Type B pancreatic cell (in vitro differentiated cells): ENCODE data around the gene AMIGO2. TPM values are rescaled to one million over a fixed set of nuclear protein-coding genes. Genes with fewer than 3 reads are reported as not detected.
"Not testable (repeated sequence)": the region's sequence is repeated elsewhere in the genome, so short reads cannot be mapped to it uniquely, and the experiment has no call there.

Experiments used
- DNase-seq: peaks from one replicate; pipeline ENCODE4 v3.0.0; 2021; ENCODE audit warnings: mixed read lengths; ENCODE audit not compliant: unreplicated experiment; ENCODE audit errors: extremely low spot score
- H3K27ac Mint-ChIP-seq: 2 replicates; pipeline ENCODE4 v1.8.0; 2021; ENCODE audit warnings: mild to moderate bottlenecking, mixed read lengths
- H3K27me3 Mint-ChIP-seq: 2 replicates; pipeline ENCODE4 v1.8.0; 2021; ENCODE audit warnings: mixed read lengths
- H3K36me3 Mint-ChIP-seq: 2 replicates; pipeline ENCODE4 v1.8.0; 2021; ENCODE audit warnings: mixed read lengths
- H3K4me1 Mint-ChIP-seq: one replicate; pipeline ENCODE4 v1.8.0; 2021; ENCODE audit warnings: mixed read lengths; ENCODE audit not compliant: unreplicated experiment
- H3K4me3 Mint-ChIP-seq: 2 replicates; pipeline ENCODE4 v1.8.0; 2021; ENCODE audit warnings: mild to moderate bottlenecking, mixed read lengths
- H3K9me3 Mint-ChIP-seq: 2 replicates; pipeline ENCODE4 v1.8.0; 2021; ENCODE audit warnings: mixed read lengths
- total RNA-seq: library from RNA; stranded (reverse); gene quantifications from 2 replicates; pipeline ENCODE4 v1.2.1, GENCODE V29; 2021; ENCODE audit warnings: low replicate concordance
- TF ChIP-seq, protein P1 (sequence below): fragments of 200-600 bp; sonication (generic); conservative IDR thresholded peaks from 2 replicates; pipeline ENCODE4 v1.5.0; 2021; ENCODE audit warnings: antibody characterized with exemption, mild to moderate bottlenecking

The AMIGO2 gene
- total RNA-seq, 1 donor from 2014 or later: 9.3 TPM

DNA sequence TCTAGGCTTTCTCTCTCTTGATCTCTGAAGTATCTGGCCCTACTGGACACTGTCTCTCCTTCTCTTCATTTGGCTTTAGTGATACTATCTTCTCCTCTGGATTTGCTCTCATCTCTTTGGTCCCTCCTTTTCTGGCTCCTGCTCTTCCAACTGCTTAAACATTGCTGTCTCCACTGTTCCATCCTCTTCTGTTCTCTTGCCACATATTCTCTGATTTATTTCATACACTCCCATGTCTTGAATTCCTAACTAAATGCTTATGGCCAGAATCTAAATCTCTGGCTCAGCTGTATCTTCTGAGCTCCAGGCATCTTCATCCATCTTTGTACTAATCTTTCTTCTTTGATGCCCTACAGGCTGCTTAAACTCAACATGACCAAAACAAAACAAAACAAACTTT is 25.8 kb downstream of the AMIGO2 start:
- Mint-ChIP-seq H3K27me3 (no peaks in the 10 kb centered on the region), H3K4me1 (no peaks in the 10 kb centered on the region), H3K36me3 (no peaks in the 10 kb centered on the region), H3K4me3 (no peak overlapping the region), H3K27ac (no peak overlapping the region), H3K9me3 (no peaks in the 10 kb centered on the region)
- DNase-seq: no peak
- TF ChIP-seq, protein P1, sequence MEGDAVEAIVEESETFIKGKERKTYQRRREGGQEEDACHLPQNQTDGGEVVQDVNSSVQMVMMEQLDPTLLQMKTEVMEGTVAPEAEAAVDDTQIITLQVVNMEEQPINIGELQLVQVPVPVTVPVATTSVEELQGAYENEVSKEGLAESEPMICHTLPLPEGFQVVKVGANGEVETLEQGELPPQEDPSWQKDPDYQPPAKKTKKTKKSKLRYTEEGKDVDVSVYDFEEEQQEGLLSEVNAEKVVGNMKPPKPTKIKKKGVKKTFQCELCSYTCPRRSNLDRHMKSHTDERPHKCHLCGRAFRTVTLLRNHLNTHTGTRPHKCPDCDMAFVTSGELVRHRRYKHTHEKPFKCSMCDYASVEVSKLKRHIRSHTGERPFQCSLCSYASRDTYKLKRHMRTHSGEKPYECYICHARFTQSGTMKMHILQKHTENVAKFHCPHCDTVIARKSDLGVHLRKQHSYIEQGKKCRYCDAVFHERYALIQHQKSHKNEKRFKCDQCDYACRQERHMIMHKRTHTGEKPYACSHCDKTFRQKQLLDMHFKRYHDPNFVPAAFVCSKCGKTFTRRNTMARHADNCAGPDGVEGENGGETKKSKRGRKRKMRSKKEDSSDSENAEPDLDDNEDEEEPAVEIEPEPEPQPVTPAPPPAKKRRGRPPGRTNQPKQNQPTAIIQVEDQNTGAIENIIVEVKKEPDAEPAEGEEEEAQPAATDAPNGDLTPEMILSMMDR: no peak

DNA sequence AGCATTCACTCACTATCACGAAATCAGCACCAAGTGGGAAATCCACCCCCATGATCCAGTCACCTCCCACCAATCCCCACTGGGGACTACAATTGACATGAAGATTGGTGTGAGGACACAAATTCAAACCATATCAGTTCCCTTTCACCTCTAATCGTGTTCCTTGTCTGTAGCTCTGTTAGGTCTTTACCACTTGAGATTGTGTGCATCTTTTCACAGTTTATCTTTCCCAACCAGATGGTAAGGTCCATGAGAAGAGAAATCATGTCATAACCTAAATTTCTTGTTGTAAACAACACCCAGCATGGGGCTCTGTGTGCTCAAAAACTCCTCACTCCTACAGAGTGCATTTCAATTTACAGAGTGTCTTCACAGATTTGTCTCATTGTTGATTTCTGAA is 27.5 kb downstream of the AMIGO2 start:
- TF ChIP-seq, protein P1: no peak
- Mint-ChIP-seq H3K36me3 (no peaks in the 10 kb centered on the region), H3K9me3 (no peaks in the 10 kb centered on the region), H3K27me3 (no peaks in the 10 kb centered on the region), H3K4me3 (no peak overlapping the region), H3K4me1 (no peaks in the 10 kb centered on the region), H3K27ac (no peak overlapping the region)
- no peak for DNase-seq

DNA sequence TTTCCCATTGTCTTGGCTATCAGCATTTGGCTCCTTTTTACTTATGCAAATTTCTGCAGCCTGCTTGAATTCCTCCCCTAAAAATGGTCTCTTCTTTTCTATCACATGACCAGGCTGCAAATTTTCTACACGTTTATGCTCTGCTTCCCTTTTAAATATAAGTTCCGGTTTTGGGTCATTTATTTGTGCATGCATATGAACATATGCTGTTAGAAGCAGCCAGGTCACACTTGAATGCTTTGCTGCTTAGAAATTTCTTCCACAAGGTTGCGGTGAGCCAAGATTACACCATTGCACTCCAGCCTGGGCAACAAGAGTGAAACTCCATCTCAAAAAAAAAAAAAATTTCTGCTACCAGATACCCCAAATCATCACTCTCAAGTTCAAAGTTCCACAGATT is 28.5 kb downstream of the AMIGO2 start:
- H3K27ac Mint-ChIP-seq, DNase-seq, H3K4me1 Mint-ChIP-seq, H3K36me3 Mint-ChIP-seq, H3K27me3 Mint-ChIP-seq, H3K4me3 Mint-ChIP-seq, H3K9me3 Mint-ChIP-seq: not testable (repeated sequence)

DNA sequence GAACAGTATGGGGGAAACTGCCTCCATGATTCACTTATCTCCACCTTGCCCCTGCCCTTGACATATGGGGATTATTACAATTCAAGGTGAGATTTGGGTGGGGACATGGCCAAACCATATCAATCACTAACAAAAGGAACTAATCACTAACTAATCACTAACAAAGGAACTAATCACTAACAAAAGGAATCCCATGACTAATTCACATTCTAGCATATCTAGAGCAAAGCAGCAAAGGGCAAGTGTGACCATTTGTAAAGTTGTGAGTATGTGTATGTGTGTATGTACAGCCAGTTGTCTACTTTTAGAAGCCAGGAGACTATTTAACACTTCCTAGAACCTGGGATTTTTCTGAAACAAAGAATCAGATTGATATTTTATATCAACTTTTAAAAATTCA is 31.2 kb downstream of the AMIGO2 start:
- DNase-seq: no peak

DNA sequence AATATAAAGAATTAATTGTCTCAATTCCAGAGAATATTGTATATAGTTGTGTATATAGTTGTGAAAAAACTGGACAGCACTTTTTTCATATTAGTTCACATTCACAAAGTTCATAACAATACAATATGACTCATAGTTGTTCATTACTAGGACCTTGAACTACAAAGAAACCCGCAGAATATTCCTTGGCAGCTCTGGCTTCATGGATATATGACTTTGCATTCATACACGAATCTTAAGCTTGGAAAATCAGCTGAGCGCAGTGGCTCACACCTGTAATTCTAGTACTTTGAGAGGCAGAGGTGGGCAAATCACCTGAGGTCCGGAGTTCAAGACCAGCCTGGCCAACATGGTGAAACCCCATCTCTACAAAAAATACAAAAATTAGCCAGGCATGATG is 38.4 kb downstream of the AMIGO2 start:
- Mint-ChIP-seq H3K4me3 (no peak overlapping the region), H3K36me3 (no peaks in the 10 kb centered on the region), H3K4me1 (peaks cover 10% of the 10 kb centered on the region), H3K9me3 (peaks cover 5% of the 10 kb centered on the region), H3K27me3 (no peaks in the 10 kb centered on the region), H3K27ac (no peak overlapping the region)
- no peak for DNase-seq
- TF ChIP-seq, protein P1: no peak

More for the DNA sequence above, 31.2 kb downstream of the AMIGO2 start:
- no peaks in the 10 kb centered on the region for H3K4me1 Mint-ChIP-seq
- H3K36me3 Mint-ChIP-seq: no peaks in the 10 kb centered on the region
- TF ChIP-seq, protein P1: no peak
- H3K9me3 Mint-ChIP-seq: no peaks in the 10 kb centered on the region
- no peak overlapping the region for H3K27ac Mint-ChIP-seq
- no peaks in the 10 kb centered on the region for H3K27me3 Mint-ChIP-seq
- H3K4me3 Mint-ChIP-seq: no peak overlapping the region

DNA sequence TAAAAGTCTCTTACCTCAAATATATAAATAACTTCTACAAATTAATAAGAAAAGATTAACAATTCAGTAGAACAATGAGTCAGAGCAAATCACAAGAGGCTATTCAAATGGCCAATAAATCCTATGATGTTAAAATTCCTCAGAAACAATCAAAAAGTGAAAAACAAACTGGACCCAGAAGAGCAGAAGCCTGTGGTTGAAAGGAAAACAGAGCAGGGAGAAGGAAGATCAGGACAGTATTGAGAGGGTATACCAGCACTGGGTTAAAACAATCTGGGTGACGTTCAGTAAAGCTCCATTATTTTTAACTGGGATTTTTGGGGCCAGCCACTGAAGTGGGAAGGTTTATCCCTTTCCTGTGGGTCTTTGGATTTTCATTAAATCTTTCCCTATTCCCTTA is 40.0 kb downstream of the AMIGO2 start:
- H3K27ac Mint-ChIP-seq: no peak overlapping the region

More for the DNA sequence above, 40.0 kb downstream of the AMIGO2 start:
- Mint-ChIP-seq H3K36me3 (no peaks in the 10 kb centered on the region), H3K4me3 (no peak overlapping the region), H3K4me1 (peaks cover 19% of the 10 kb centered on the region), H3K9me3 (peaks cover 5% of the 10 kb centered on the region), H3K27me3 (no peaks in the 10 kb centered on the region)
- DNase-seq: no peak
- TF ChIP-seq, protein P1: no peak
